Measurements from ENCODE around the gene DHRS12.

DNA sequence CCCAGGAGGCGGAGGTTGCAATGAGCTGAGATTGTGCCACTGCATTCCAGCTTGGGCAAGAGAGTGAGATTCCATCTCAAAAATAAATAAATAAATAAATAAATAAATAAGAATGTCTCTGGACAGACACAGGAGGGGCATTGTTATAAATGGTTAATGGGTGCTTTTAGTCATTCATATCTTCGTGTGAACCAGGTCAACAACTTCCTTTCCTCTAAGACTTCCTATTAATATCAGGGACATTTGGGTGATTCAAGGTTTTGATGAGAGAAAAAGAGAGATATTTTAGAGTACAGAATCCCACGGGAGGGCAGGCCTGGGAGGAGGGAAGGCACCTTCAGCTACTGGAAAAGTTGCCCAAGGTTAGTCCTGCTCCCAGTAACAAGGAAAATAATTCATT is 23.9 kb downstream of the DHRS12 start:
- TF ChIP-seq GATA3 (IDR thresholded peaks at IDR 0.05; ENCODE audit: low read depth, low read length) (no peak), GATA2 (IDR thresholded peaks at IDR 0.05; ENCODE audit: low read depth, low read length) (no peak)

Data from SH-SY5Y (cell line).